Liver (tissue), 9 donors: ENCODE results near the gene ITGB7. TPM values are rescaled to one million over a fixed set of nuclear protein-coding genes. Genes with fewer than 3 reads are reported as not detected.

Source experiments
- DNase-seq: peaks from one replicate; pipeline ENCODE4 v3.0.0-alpha.2; 2017; ENCODE audit warnings: low spot score
- H3K27ac ChIP-seq, 2 donors: one replicate each; pipeline ENCODE4 v1.7.0; 2013; ENCODE audit warnings: inconsistent platforms in 2 of 2, low read length in 2 of 2, control low read depth in 1 of 2, low read depth in 1 of 2, mild to moderate bottlenecking in 1 of 2
- H3K27me3 ChIP-seq, 4 donors: one replicate each; pipeline versions ENCODE4 v1.6.1 to v1.7.0; 2013; ENCODE audit warnings: low read length in 3 of 4, inconsistent platforms in 1 of 4, mild to moderate bottlenecking in 1 of 4, moderate library complexity in 1 of 4; ENCODE audit not compliant: control insufficient read depth in 4 of 4, insufficient read depth in 4 of 4
- H3K36me3 ChIP-seq, 4 donors: one replicate each; pipeline versions ENCODE4 v1.6.1 to v1.7.0; 2013; ENCODE audit warnings: low read length in 3 of 4, mild to moderate bottlenecking in 3 of 4, low read depth in 1 of 4, moderate library complexity in 1 of 4; ENCODE audit not compliant: control insufficient read depth in 4 of 4, insufficient read depth in 3 of 4
- H3K4me1 ChIP-seq, 4 donors: one replicate each; pipeline versions ENCODE4 v1.6.1 to v1.7.0; 2013; ENCODE audit warnings: low read length in 3 of 4, mild to moderate bottlenecking in 3 of 4, moderate library complexity in 1 of 4; ENCODE audit not compliant: control insufficient read depth in 4 of 4, insufficient read depth in 4 of 4
- H3K4me3 ChIP-seq, 3 donors: one replicate each; pipeline versions ENCODE4 v1.6.1 to v1.7.0; 2013; ENCODE audit warnings: low read length in 3 of 3, control low read depth in 1 of 3, low read depth in 1 of 3, mild to moderate bottlenecking in 1 of 3
- H3K9ac ChIP-seq, 2 donors: one replicate each; pipeline ENCODE4 v1.7.0; 2013; ENCODE audit warnings: low read length in 2 of 2, mild to moderate bottlenecking in 2 of 2, moderate library complexity in 2 of 2, control low read depth in 1 of 2, low read depth in 1 of 2
- H3K9me3 ChIP-seq, 4 donors: one replicate each; pipeline versions ENCODE4 v1.6.1 to v1.7.0; 2013; ENCODE audit warnings: low read length in 3 of 4; ENCODE audit not compliant: control insufficient read depth in 4 of 4
- ATF3 ChIP-seq: IDR thresholded peaks from 2 replicates; pipeline ENCODE4 v1.6.1; 2016; ENCODE audit warnings: antibody characterized with exemption
- EGR1 ChIP-seq, 2 donors: IDR thresholded peaks; 2 replicates each; pipeline ENCODE4 v1.6.1; 2016 to 2018; ENCODE audit warnings: antibody characterized with exemption in 2 of 2, low read depth in 2 of 2
- FOXA1 ChIP-seq: IDR thresholded peaks from 2 replicates; pipeline ENCODE4 v1.6.1; 2016; ENCODE audit warnings: antibody characterized with exemption
- GABPA ChIP-seq, 2 donors: IDR thresholded peaks in 1 of 2; conservative IDR thresholded peaks in 1 of 2; 2 replicates each; pipeline ENCODE4 v1.6.1; 2016; ENCODE audit warnings: antibody characterized with exemption in 2 of 2, mild to moderate bottlenecking in 1 of 2, moderate library complexity in 1 of 2
- HNF4A ChIP-seq, 2 donors: conservative IDR thresholded peaks; 2 replicates each; pipeline ENCODE4 v1.6.1; 2016; ENCODE audit warnings: antibody characterized with exemption in 2 of 2, mild to moderate bottlenecking in 2 of 2
- HNF4G ChIP-seq: IDR thresholded peaks from 2 replicates; pipeline ENCODE4 v1.6.1; 2016; ENCODE audit warnings: antibody characterized with exemption
- NR2F2 ChIP-seq: IDR thresholded peaks from 2 replicates; pipeline ENCODE4 v1.6.1; 2016; ENCODE audit warnings: antibody characterized with exemption
- REST ChIP-seq: IDR thresholded peaks from 2 replicates; pipeline ENCODE4 v1.6.1; 2016; ENCODE audit warnings: antibody characterized with exemption, mild to moderate bottlenecking
- RXRA ChIP-seq, 2 donors: IDR thresholded peaks; 2 replicates each; pipeline ENCODE4 v1.6.1; 2017 to 2018; ENCODE audit warnings: antibody characterized with exemption in 2 of 2, mild to moderate bottlenecking in 1 of 2
- ZBTB33 ChIP-seq: IDR thresholded peaks from 2 replicates; pipeline ENCODE4 v1.6.1; 2016; ENCODE audit warnings: antibody characterized with exemption
- WGBS: extraction: QIAGEN DNeasy Blood & Tissue Kit; methylation state at CpG from one replicate; pipeline ENCODE4 v1.1.7; 2013; 5-methylcytosine and 5-hydroxymethylcytosine counted together
- polyA plus RNA-seq, 2 donors: library from polyadenylated mRNA; stranded (reverse) in 1 of 2; unstranded in 1 of 2; fragments of 200-250 nt in 1 of 2; fragments of >200 nt in 1 of 2; fragmentation: Nextera tagmentation in 1 of 2; extraction: Ambion mirVana in 1 of 2; gene quantifications; one replicate each; pipeline versions ENCODE4 v1.2.1 to v1.2.3, GENCODE V29; 2013 to 2015
- total RNA-seq, 2 donors: library from RNA; depleted of rRNA; stranded (reverse); fragments of >200 nt; gene quantifications; one replicate each; pipeline ENCODE4 v1.2.3, GENCODE V29; 2014
- TF ChIP-seq, protein P1 (sequence below): fragments of 150-350 bp; IDR thresholded peaks from 2 replicates; pipeline ENCODE4 v1.5.1; 2017; ENCODE audit warnings: improper control_type of control experiment, low read depth, low read length; ENCODE audit not compliant: missing input control
- TF ChIP-seq, protein P2 (sequence below): IDR thresholded peaks from 2 replicates; pipeline ENCODE4 v1.6.1; 2016; ENCODE audit warnings: antibody characterized with exemption
- donor health status: healthy.
- donor health status: healthy.
- donor health status: healthy.
- donor health status: healthy.
- donor health status: healthy.

The ITGB7 gene
- total and polyA plus RNA-seq, 4 donors, result 1.7 to 2.4 (median 2.1) TPM

DNA sequence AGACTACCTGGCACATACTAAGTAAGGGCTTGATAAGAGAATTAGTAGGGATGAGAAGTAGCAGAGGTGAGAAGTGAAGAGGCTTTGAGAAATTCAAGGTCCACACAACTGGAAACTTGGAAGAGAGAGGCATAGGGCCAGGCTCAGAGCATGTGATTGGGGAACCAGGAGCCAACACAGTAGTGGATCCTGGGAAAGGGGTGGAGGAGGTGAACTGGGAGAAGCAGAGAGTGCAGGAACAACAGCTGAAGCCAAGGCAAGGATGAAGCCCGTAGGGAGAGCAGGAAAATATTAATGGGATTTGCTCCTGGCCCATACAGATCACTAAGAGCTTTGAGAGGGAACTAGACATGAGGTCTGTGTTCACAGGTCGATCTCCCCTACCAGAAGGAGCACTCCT, 1.4 kb upstream of the ITGB7 start:
- no peak overlapping the region for H3K27ac ChIP-seq
- H3K4me3 ChIP-seq, result no peak overlapping the region
- TF ChIP-seq REST (no peak), NR2F2 (no peak), HNF4G (no peak), FOXA1 (no peak), HNF4A (conservative IDR thresholded peaks at IDR 0.05) (no peak), EGR1 (IDR thresholded peaks at IDR 0.05; ENCODE audit: low read depth in 2 of 2) (no peak)
- TF ChIP-seq, protein P1, sequence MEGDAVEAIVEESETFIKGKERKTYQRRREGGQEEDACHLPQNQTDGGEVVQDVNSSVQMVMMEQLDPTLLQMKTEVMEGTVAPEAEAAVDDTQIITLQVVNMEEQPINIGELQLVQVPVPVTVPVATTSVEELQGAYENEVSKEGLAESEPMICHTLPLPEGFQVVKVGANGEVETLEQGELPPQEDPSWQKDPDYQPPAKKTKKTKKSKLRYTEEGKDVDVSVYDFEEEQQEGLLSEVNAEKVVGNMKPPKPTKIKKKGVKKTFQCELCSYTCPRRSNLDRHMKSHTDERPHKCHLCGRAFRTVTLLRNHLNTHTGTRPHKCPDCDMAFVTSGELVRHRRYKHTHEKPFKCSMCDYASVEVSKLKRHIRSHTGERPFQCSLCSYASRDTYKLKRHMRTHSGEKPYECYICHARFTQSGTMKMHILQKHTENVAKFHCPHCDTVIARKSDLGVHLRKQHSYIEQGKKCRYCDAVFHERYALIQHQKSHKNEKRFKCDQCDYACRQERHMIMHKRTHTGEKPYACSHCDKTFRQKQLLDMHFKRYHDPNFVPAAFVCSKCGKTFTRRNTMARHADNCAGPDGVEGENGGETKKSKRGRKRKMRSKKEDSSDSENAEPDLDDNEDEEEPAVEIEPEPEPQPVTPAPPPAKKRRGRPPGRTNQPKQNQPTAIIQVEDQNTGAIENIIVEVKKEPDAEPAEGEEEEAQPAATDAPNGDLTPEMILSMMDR, result no peak
- H3K27me3 ChIP-seq, result no peaks in the 10 kb centered on the region
- WGBS, result 81% methylated on average over 2 of the region's 2 CpGs
- no peaks in the 10 kb centered on the region for H3K9me3 ChIP-seq
- no peaks in the 10 kb centered on the region for H3K36me3 ChIP-seq
- H3K4me1 ChIP-seq, result peaks cover 0 to 8% (median 0%) of the 10 kb centered on the region in 4 donors
- H3K9ac ChIP-seq, result no peak overlapping the region
- DNase-seq, result no peak

DNA sequence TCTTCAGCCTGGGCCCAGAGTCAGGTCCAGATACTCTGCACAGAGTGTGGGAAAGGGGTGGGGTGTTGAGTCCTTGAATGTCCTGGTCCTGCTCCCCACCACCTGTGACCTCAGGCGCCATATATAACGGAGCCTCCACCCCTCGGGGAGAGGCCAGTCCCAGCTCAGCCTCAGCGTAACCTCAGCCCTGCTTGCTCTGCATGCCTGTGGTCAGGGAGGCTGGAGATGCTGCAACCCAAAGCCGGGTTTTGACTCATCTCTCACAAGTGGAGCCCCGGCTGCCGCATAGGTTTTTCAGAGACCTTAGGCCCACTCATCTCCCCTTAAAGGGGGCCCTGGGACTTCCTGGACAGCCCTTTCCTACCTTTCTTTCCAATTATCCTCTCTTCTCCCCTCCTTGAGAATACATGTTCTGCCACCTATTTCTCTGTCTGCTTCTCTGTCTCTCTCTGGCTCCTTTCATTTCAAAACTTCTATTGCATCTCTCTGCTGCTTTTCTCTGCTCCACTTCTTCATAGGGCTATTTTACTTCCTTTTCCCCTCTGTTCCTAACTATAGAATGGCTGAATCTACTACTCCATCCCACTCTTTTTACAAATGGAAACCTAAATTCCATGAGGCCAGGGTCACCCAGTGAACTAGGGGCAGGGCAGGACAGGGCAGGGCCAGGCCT, 1.2 kb downstream of the ITGB7 start:
- no peak for DNase-seq
- peak overlapping the region in 1 of 2 donors; percentile 0 for H3K27ac ChIP-seq
- TF ChIP-seq FOXA1, result no peak
- TF ChIP-seq ZBTB33, result no peak
- no peak for TF ChIP-seq RXRA (IDR thresholded peaks at IDR 0.05)
- TF ChIP-seq GABPA (IDR thresholded peaks at IDR 0.05 in 1 of 2, conservative IDR thresholded peaks at IDR 0.05 in 1 of 2), result no peak
- TF ChIP-seq ATF3, result no peak
- TF ChIP-seq, protein P2, sequence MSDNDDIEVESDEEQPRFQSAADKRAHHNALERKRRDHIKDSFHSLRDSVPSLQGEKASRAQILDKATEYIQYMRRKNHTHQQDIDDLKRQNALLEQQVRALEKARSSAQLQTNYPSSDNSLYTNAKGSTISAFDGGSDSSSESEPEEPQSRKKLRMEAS, result no peak
- TF ChIP-seq NR2F2, result no peak
- H3K27me3 ChIP-seq, result no peaks in the 10 kb centered on the region
- no peak overlapping the region for H3K4me3 ChIP-seq
- H3K9ac ChIP-seq, result peak overlapping the region in 1 of 2 donors; percentile 28
- no peaks in the 10 kb centered on the region for H3K36me3 ChIP-seq
- H3K4me1 ChIP-seq, result no peaks in the 10 kb centered on the region
- WGBS, result 75% methylated on average over 7 of the region's 7 CpGs
- no peaks in the 10 kb centered on the region for H3K9me3 ChIP-seq
